Measurements from ENCODE around the gene RNF222. TPM values are rescaled to one million over a fixed set of nuclear protein-coding genes. Genes with fewer than 3 reads are reported as not detected.

The RNF222 gene
- total RNA-seq, 4 donors from 2014 or later: not detected

DNA sequence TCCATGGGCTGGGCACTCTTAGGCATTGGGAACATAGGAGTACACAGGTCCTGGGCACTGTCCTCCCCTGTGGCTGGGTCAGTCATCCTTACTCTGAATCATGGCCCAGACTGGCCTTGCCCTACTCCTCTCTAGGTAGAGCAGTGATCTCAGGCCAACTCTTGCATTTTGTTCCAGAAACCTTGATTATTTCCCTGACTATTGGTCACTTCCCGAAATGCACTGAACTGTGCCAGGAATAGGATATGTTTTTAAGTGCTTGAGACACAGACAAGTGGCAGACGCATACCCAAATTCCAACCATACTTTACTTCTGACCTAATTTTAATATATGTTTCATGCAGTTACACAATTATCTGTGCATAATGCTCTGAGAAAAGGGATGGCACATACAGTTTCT is 31.4 kb downstream of the RNF222 start:
- H3K4me3 ChIP-seq: no peak overlapping the region
- TF ChIP-seq POLR2A (IDR thresholded peaks at IDR 0.05) (no peak), CTCF (IDR thresholded peaks at IDR 0.05) (no peak)
- peak overlapping the region in 1 of 2 donors; percentile 33 for H3K27ac ChIP-seq

DNA sequence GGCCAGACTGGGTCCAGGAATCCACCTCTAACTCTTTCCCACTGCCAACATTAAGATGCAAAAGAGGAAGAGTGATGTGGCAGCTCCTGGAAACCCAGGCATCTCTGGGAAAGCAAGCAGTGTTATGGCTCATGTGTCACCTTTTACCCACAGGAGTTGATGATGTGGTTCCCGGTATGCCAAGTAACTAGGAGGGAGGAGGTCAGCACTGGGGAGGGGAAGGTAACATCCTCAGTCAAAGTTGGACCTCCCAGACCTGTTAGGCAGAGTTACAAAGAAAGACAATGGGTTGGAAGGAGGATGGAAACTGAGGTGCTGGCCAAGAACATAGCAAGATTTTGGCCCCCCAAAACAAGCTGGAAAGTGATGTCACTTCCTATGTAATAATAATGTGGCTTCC is 32.5 kb downstream of the RNF222 start:
- H3K9me3 ChIP-seq: no peaks in the 10 kb centered on the region
- H3K27ac ChIP-seq: peak overlapping the region in 1 of 2 donors; percentile 36
- no peaks in the 10 kb centered on the region for H3K27me3 ChIP-seq
- peak in 1 of 2 donors; percentile 33 for DNase-seq
- intact Hi-C loops (cut with DNase I; ENCODE audit: low total_unique reads): no loop called here
- H3K4me1 ChIP-seq: no peaks in the 10 kb centered on the region
- no peak overlapping the region for H3K4me3 ChIP-seq
- TF ChIP-seq CTCF (IDR thresholded peaks at IDR 0.05) (no peak), POLR2A (IDR thresholded peaks at IDR 0.05) (no peak)
- H3K36me3 ChIP-seq: no peaks in the 10 kb centered on the region

More for the DNA sequence above, 31.4 kb downstream of the RNF222 start:
- no peaks in the 10 kb centered on the region for H3K36me3 ChIP-seq
- H3K4me1 ChIP-seq: no peaks in the 10 kb centered on the region
- no peaks in the 10 kb centered on the region for H3K27me3 ChIP-seq
- DNase-seq: peak in 1 of 2 donors; percentile 44
- no peaks in the 10 kb centered on the region for H3K9me3 ChIP-seq
- intact Hi-C loops (cut with DNase I; ENCODE audit: low total_unique reads): no loop called here

DNA sequence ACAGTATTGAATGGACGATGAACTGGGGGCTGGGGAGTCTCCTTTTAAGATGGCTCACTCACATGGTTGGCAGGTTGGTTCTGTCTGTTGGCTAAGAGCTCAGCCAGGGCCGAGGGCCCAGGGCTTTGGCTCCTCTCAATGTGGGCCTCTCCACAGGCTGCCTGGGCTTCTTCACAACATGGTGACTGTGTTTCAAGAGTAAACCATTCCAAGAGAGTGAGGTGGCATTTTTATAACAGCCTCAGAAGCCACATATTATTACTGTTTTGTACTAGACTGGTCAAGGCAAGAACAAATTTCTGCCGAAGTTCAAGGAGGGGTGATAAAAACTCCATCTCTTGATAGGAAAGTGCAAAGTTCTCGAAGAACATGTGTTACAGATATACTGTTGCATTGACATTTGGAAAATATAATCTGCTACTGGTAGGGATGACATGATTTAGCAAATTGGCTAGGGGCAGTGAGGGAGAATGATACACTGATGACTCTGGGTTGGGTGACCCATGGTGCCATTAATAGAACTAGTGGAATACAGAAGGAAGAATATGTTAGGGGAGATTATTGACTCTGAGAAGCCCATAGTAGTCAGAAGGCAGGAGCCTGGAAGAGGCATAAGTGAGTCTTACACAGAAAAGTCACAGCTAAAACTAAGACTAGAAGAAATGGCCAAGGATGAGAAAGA is 34.8 kb downstream of the RNF222 start:
- Histone ChIP-seq H3K4me3 (no peak overlapping the region), H3K36me3 (no peaks in the 10 kb centered on the region), H3K27me3 (no peaks in the 10 kb centered on the region), H3K27ac (no peak overlapping the region), H3K4me1 (no peaks in the 10 kb centered on the region), H3K9me3 (no peaks in the 10 kb centered on the region)
- no peak for DNase-seq
- intact Hi-C loops (cut with DNase I; ENCODE audit: low total_unique reads): no loop called here
- TF ChIP-seq CTCF (IDR thresholded peaks at IDR 0.05): no peak
- no peak for TF ChIP-seq POLR2A (IDR thresholded peaks at IDR 0.05)

GRCh38 chr17:8360751-8361150 is 36.9 kb downstream of the RNF222 start:
- Histone ChIP-seq H3K27ac (peak overlapping the region; percentile 64 to 68), H3K36me3 (no peaks in the 10 kb centered on the region), H3K27me3 (no peaks in the 10 kb centered on the region), H3K4me1 (no peaks in the 10 kb centered on the region), H3K9me3 (no peaks in the 10 kb centered on the region), H3K4me3 (no peak overlapping the region)
- DNase-seq: no peak
- TF ChIP-seq CTCF (IDR thresholded peaks at IDR 0.05) (no peak), POLR2A (IDR thresholded peaks at IDR 0.05) (no peak)
- intact Hi-C loops (cut with DNase I; ENCODE audit: low total_unique reads): no loop called here

DNA sequence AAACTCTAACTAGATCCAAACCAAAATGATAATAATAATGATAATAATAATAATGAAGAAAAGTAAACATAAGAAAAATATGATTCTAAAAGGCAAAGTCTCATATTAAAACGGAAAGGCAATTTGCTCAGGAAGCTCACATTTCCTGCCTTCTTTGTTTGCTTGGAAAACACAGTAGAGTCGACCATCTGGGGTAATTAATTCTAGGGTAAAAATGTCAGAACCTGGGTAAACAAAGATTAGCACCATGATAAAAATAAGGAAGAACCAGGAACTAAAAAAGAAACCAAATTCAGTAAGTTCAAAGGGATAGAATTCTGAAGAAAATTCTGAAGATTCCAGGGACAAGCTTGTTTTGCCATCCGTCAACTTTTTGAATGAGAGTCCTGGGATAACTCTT is 37.4 kb downstream of the RNF222 start:
- Histone ChIP-seq H3K27me3 (no peaks in the 10 kb centered on the region), H3K27ac (peak overlapping the region; percentile 64 to 68), H3K4me3 (no peak overlapping the region), H3K36me3 (no peaks in the 10 kb centered on the region), H3K9me3 (no peaks in the 10 kb centered on the region), H3K4me1 (no peaks in the 10 kb centered on the region)
- intact Hi-C loops (cut with DNase I; ENCODE audit: low total_unique reads): no loop called here
- TF ChIP-seq POLR2A (IDR thresholded peaks at IDR 0.05): no peak
- TF ChIP-seq CTCF (IDR thresholded peaks at IDR 0.05): no peak
- DNase-seq: no peak

Data from uterus (tissue), 4 donors.